ENCODE data around the gene GGCX.

DNA sequence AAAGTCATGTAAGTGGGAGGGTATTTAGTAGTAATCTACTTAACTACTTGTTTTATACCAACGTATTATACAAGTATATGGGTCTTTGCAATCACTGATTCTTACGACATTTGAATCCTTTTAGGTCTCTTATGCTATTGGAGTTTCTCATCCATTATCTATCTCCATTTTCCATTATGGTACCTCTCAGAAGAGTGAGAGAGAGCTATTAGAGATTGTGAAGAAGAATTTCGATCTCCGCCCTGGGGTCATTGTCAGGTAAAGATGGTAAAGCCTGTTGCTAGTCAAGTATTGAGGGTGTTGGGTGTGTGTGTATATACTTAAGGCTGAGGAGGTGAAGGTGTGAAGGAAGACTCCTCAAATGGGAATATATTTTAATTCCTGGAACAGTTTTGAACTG is 18.5 kb downstream of the GGCX start:
- TF ChIP-seq, protein P1, sequence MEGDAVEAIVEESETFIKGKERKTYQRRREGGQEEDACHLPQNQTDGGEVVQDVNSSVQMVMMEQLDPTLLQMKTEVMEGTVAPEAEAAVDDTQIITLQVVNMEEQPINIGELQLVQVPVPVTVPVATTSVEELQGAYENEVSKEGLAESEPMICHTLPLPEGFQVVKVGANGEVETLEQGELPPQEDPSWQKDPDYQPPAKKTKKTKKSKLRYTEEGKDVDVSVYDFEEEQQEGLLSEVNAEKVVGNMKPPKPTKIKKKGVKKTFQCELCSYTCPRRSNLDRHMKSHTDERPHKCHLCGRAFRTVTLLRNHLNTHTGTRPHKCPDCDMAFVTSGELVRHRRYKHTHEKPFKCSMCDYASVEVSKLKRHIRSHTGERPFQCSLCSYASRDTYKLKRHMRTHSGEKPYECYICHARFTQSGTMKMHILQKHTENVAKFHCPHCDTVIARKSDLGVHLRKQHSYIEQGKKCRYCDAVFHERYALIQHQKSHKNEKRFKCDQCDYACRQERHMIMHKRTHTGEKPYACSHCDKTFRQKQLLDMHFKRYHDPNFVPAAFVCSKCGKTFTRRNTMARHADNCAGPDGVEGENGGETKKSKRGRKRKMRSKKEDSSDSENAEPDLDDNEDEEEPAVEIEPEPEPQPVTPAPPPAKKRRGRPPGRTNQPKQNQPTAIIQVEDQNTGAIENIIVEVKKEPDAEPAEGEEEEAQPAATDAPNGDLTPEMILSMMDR (IDR thresholded peaks at IDR 0.05) = no peak
- no peak for TF ChIP-seq POLR2A (IDR thresholded peaks at IDR 0.05)

Measured in adrenal gland (tissue), 5 donors.